Right lobe of liver (tissue), 6 donors: ENCODE data around the gene LARP4B. TPM values are rescaled to one million over a fixed set of nuclear protein-coding genes. Genes with fewer than 3 reads are reported as not detected.

Source experiments
- ATAC-seq, 4 donors: fragments of 200-7000 bp; cut with Tn5 transposase; one replicate each; pipeline ENCODE4 v1.9.1; 2020; ENCODE audit warnings: mild to moderate bottlenecking in 4 of 4, moderate library complexity in 4 of 4
- DNase-seq, 3 donors: peaks; one replicate each; pipeline ENCODE4 v3.0.0-alpha.2; 2020
- H3K27ac ChIP-seq, 3 donors: fragments of 200-600 bp; one replicate each; pipeline ENCODE4 v1.8.0; 2022
- H3K27me3 ChIP-seq, 2 donors: fragments of 200-600 bp; one replicate each; pipeline ENCODE4 v1.8.0; 2022
- H3K36me3 ChIP-seq, 4 donors: fragments of 200-600 bp; sonication (generic) in 1 of 4; one replicate each; pipeline versions ENCODE4 v1.5.1 to v1.8.0; 2017 to 2022; ENCODE audit warnings: control low read depth in 1 of 4
- H3K4me1 ChIP-seq, 4 donors: fragments of 200-600 bp; sonication (generic) in 1 of 4; one replicate each; pipeline versions ENCODE4 v1.5.1 to v1.8.0; 2017 to 2022; ENCODE audit warnings: control low read depth in 1 of 4
- H3K4me3 ChIP-seq, 3 donors: fragments of 200-600 bp; one replicate each; pipeline ENCODE4 v1.8.0; 2022
- H3K9me3 ChIP-seq, 4 donors: fragments of 200-600 bp; sonication (generic) in 1 of 4; one replicate each; pipeline versions ENCODE4 v1.5.1 to v1.8.0; 2017 to 2022; ENCODE audit warnings: control low read depth in 1 of 4
- POLR2A ChIP-seq: fragments of 450-650 bp; IDR thresholded peaks from one replicate; pipeline ENCODE4 v1.6.1; 2017; ENCODE audit warnings: antibody characterized with exemption, mild to moderate bottlenecking
- WGBS: methylation state at CpG from one replicate; pipeline ENCODE4 v1.1.6; 2018; ENCODE audit warnings: low coverage, low lambda C conversion rate; ENCODE audit not compliant: insufficient coverage; ENCODE audit errors: missing lambda C conversion rate; 5-methylcytosine and 5-hydroxymethylcytosine counted together
- intact Hi-C, 2 donors: fragments of 100-400 bp; cut with DNase I; formaldehyde crosslinking; loops; one replicate each; pipeline versions ENCODE4 v1.11.2 to v1.14.1; 2022
- total RNA-seq, 6 experiments: library from RNA; depleted of rRNA in 2 of 6; stranded (reverse); fragments of >200 nt in 2 of 6; fragmentation: NEBNext Ultra II Directional in 3 of 6; extraction: Animal tissue kit (Norgen Biotek cat#: 25700) in 3 of 6; gene quantifications; one replicate each; pipeline versions ENCODE4 v1.1.0 to v1.2.4, GENCODE V29; 2016 to 2023
- TF ChIP-seq, protein P1 (sequence below), 4 donors: fragments of 200-600 bp in 3 of 4; fragments of 450-650 bp in 1 of 4; IDR thresholded peaks; one replicate each; pipeline versions ENCODE4 v1.5.1 to v1.8.0; 2016 to 2022; ENCODE audit warnings: antibody characterized with exemption in 4 of 4, mild to moderate bottlenecking in 2 of 4
- donor health status: DM: no; HTN: yes; CAD: no.
- donor health status: DM: no; HTN: no; CAD: no.
- donor health status: DM: no; HTN: no; CAD: no.
- donor health status: DM: no; HTN: yes; CAD: no.
- donor health status: DM: no; HTN: yes; CAD: no.

Gene LARP4B
- total RNA-seq, 6 experiments from 2014 or later = 22.4 to 35.9 (median 31.7) TPM

DNA sequence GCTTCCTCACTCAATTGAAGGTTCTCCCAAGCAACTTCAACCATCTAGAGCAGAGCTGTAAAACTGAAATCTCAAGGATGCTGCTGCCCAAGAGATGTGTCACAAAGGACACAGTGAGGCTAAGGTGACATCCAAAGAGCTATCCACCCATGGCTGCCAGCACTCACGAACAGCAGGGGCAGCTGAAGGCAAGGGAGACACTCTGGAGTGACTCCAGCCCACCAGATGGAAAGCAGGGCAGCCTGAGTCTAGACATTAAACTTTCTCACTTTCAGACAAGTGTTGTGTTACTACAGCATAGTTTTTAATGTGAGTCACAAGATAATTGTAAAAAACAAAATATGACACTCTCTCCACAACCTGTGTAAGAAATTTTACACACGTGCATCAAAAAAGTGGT lies 113.5 kb downstream of the LARP4B start:
- ATAC-seq = no peak
- TF ChIP-seq, protein P1, sequence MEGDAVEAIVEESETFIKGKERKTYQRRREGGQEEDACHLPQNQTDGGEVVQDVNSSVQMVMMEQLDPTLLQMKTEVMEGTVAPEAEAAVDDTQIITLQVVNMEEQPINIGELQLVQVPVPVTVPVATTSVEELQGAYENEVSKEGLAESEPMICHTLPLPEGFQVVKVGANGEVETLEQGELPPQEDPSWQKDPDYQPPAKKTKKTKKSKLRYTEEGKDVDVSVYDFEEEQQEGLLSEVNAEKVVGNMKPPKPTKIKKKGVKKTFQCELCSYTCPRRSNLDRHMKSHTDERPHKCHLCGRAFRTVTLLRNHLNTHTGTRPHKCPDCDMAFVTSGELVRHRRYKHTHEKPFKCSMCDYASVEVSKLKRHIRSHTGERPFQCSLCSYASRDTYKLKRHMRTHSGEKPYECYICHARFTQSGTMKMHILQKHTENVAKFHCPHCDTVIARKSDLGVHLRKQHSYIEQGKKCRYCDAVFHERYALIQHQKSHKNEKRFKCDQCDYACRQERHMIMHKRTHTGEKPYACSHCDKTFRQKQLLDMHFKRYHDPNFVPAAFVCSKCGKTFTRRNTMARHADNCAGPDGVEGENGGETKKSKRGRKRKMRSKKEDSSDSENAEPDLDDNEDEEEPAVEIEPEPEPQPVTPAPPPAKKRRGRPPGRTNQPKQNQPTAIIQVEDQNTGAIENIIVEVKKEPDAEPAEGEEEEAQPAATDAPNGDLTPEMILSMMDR (IDR thresholded peaks at IDR 0.05) = no peak
- TF ChIP-seq POLR2A = no peak
- Histone ChIP-seq H3K4me3 (no peak overlapping the region), H3K4me1 (no peaks in the 10 kb centered on the region), H3K36me3 (peaks cover 7 to 89% (median 26%) of the 10 kb centered on the region in 4 donors), H3K27ac (no peak overlapping the region), H3K9me3 (no peaks in the 10 kb centered on the region), H3K27me3 (no peaks in the 10 kb centered on the region)
- WGBS = 82% methylated on average over 2 of the region's 2 CpGs
- no peak for DNase-seq
- intact Hi-C loops = no loop called here

DNA sequence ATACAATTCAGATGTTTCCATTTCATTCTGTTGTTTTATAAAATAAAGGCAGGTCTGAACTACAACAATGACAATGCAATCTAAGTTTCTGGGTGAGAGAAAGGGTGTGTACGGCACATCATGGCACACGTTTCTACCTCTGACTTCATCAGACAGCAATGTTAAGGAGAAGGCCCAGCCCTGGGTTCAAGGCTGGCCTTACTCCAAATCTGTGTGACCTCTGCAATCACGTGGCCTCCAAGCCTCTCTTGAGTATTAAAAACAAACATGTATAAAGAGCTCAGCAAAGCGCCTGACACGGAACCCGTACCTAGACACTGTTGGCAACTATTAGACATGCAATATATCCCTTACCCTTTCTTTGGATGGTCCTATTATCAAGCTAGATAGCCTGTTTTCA lies 114.1 kb downstream of the LARP4B start:
- Histone ChIP-seq H3K27me3 (no peaks in the 10 kb centered on the region), H3K36me3 (peaks cover 9 to 90% (median 29%) of the 10 kb centered on the region in 4 donors), H3K4me1 (no peaks in the 10 kb centered on the region), H3K4me3 (no peak overlapping the region), H3K27ac (no peak overlapping the region), H3K9me3 (no peaks in the 10 kb centered on the region)
- DNase-seq (no peak), ATAC-seq (no peak)
- 87% methylated on average over 6 of the region's 6 CpGs for WGBS
- TF ChIP-seq, protein P1 (IDR thresholded peaks at IDR 0.05) = no peak
- TF ChIP-seq POLR2A = no peak
- intact Hi-C loops = no loop called here

DNA sequence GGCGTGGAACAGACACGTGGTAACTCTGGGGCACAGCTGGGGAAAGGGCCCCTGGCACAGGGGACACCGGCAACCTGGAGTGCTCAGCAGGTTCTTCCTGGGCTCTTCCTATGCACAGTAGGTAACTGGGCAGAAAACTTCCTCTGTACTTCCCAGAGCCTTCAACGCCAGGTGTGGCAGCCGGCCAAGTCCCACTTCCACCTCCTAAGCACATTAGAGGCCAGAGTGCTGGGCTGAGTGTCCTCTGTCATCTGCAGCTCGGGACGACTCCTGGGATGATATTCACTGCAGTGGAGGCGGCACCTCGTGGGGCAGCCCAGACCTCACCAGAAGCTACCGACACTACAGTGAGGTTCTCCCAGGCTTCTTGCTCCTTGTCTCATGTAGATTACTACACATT lies 114.5 kb downstream of the LARP4B start:
- Histone ChIP-seq H3K4me3 (no peak overlapping the region), H3K36me3 (peaks cover 9 to 94% (median 31%) of the 10 kb centered on the region in 4 donors), H3K27ac (no peak overlapping the region), H3K4me1 (no peaks in the 10 kb centered on the region), H3K27me3 (no peaks in the 10 kb centered on the region), H3K9me3 (no peaks in the 10 kb centered on the region)
- 100% methylated on average over 1 of the region's 10 CpGs for WGBS
- intact Hi-C loops = no loop called here
- ATAC-seq = peak in 1 of 4 donors; percentile 22
- TF ChIP-seq, protein P1 (IDR thresholded peaks at IDR 0.05) = no peak
- no peak for TF ChIP-seq POLR2A
- DNase-seq = no peak

DNA sequence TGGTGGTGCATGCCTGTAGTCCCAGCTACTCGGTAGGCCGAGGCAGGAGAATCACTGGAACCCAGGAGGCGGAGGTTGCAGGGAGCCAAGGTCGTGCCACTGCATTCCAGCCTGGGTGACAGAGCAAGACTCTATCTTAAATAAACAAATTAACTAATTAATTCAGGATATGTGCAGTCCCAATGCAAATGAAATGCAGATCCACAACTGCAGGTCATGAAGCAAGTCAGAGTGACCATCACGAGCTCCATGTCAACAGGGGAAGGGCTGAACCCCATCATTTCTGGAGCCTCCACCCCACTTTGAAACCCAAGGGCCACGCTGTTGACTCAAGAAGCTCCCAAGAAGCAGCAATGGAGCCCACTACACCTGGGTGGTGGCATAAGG lies 115.4 kb downstream of the LARP4B start:
- Histone ChIP-seq H3K9me3 (no peaks in the 10 kb centered on the region), H3K27ac (no peak overlapping the region), H3K4me3 (no peak overlapping the region), H3K4me1 (no peaks in the 10 kb centered on the region), H3K36me3 (peaks cover 9 to 97% (median 34%) of the 10 kb centered on the region in 4 donors), H3K27me3 (no peaks in the 10 kb centered on the region)
- 98% methylated on average over 5 of the region's 6 CpGs for WGBS
- ATAC-seq (no peak), DNase-seq (no peak)
- intact Hi-C loops = no loop called here
- TF ChIP-seq, protein P1 (IDR thresholded peaks at IDR 0.05) = no peak
- no peak for TF ChIP-seq POLR2A
